ENCODE measurements around the gene NALF2.

GRCh38 chrX:69501429-69501828 is 2.7 kb upstream of the NALF2 start:
- TF ChIP-seq POLR2A (IDR thresholded peaks at IDR 0.05), result no peak
- no peak for TF ChIP-seq CTCF (IDR thresholded peaks at IDR 0.05)
